ENCODE measurements around the gene PARP8.

GRCh38 chr5:50878470-50878869 is 212.0 kb downstream of the PARP8 start:
- TF ChIP-seq, protein P1, sequence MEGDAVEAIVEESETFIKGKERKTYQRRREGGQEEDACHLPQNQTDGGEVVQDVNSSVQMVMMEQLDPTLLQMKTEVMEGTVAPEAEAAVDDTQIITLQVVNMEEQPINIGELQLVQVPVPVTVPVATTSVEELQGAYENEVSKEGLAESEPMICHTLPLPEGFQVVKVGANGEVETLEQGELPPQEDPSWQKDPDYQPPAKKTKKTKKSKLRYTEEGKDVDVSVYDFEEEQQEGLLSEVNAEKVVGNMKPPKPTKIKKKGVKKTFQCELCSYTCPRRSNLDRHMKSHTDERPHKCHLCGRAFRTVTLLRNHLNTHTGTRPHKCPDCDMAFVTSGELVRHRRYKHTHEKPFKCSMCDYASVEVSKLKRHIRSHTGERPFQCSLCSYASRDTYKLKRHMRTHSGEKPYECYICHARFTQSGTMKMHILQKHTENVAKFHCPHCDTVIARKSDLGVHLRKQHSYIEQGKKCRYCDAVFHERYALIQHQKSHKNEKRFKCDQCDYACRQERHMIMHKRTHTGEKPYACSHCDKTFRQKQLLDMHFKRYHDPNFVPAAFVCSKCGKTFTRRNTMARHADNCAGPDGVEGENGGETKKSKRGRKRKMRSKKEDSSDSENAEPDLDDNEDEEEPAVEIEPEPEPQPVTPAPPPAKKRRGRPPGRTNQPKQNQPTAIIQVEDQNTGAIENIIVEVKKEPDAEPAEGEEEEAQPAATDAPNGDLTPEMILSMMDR (IDR thresholded peaks at IDR 0.05) = no peak
- no peak for TF ChIP-seq POLR2A (IDR thresholded peaks at IDR 0.05)
